GM23248 (cell line): Measurements from ENCODE around the gene ZDHHC23. TPM values are rescaled to one million over a fixed set of nuclear protein-coding genes. Genes with fewer than 3 reads are reported as not detected.
A peak's percentile ranks its signal among the peaks of the same experiment; 100 is the strongest.

Experiments
- DNase-seq: peaks from one replicate; pipeline ENCODE4 v3.0.0-alpha.2; 2015
- H2AFZ ChIP-seq: fragments of 200-600 bp; sonication (generic); 2 replicates; pipeline ENCODE4 v1.6.1; 2016; ENCODE audit warnings: antibody characterized with exemption
- H3F3A ChIP-seq: fragments of 200-600 bp; sonication (generic); 2 replicates; pipeline ENCODE4 v1.6.1; 2016; ENCODE audit warnings: mild to moderate bottlenecking, antibody characterized with exemption, mixed run types; ENCODE audit not compliant: insufficient read depth
- H3K27ac ChIP-seq: fragments of 200-600 bp; sonication (generic); 2 replicates; pipeline ENCODE4 v1.5.1; 2016; ENCODE audit warnings: mild to moderate bottlenecking
- H3K27me3 ChIP-seq: fragments of 200-600 bp; sonication (generic); replicated peaks from 2 replicates; pipeline ENCODE4 v1.6.1; 2016; ENCODE audit warnings: mild to moderate bottlenecking; ENCODE audit not compliant: insufficient read depth
- H3K36me3 ChIP-seq: fragments of 200-600 bp; sonication (generic); 2 replicates; pipeline ENCODE4 v1.6.1; 2016; ENCODE audit warnings: low read depth, mild to moderate bottlenecking
- H3K4me1 ChIP-seq: fragments of 200-600 bp; sonication (generic); 2 replicates; pipeline ENCODE4 v1.6.1; 2016; ENCODE audit warnings: mild to moderate bottlenecking; ENCODE audit not compliant: insufficient read depth
- H3K4me2 ChIP-seq: fragments of 200-600 bp; sonication (generic); one replicate; pipeline ENCODE4 v1.6.1; 2016; ENCODE audit warnings: mild to moderate bottlenecking; ENCODE audit not compliant: unreplicated experiment
- H3K4me3 ChIP-seq: fragments of 200-600 bp; sonication (generic); 2 replicates; pipeline ENCODE4 v1.5.1; 2016; ENCODE audit warnings: mild to moderate bottlenecking
- H3K79me2 ChIP-seq: fragments of 200-600 bp; sonication (generic); 2 replicates; pipeline ENCODE4 v1.6.1; 2016; ENCODE audit warnings: mild to moderate bottlenecking; ENCODE audit not compliant: insufficient read depth
- H3K9ac ChIP-seq: fragments of 200-600 bp; sonication (generic); 2 replicates; pipeline ENCODE4 v1.6.1; 2016; ENCODE audit warnings: mild to moderate bottlenecking
- H3K9me2 ChIP-seq: fragments of 200-600 bp; sonication (generic); 2 replicates; pipeline ENCODE4 v1.6.1; 2016; ENCODE audit warnings: mixed run types, mild to moderate bottlenecking, moderate library complexity; ENCODE audit not compliant: insufficient read depth
- H3K9me3 ChIP-seq: fragments of 200-600 bp; sonication (generic); one replicate; pipeline ENCODE4 v1.6.1; 2017; ENCODE audit warnings: low read depth
- H4K20me1 ChIP-seq: fragments of 200-600 bp; sonication (generic); 2 replicates; pipeline ENCODE4 v1.6.0; 2016; ENCODE audit not compliant: insufficient read depth
- EZH2 ChIP-seq: fragments of 200-600 bp; sonication (generic); IDR thresholded peaks from 2 replicates; pipeline ENCODE4 v1.6.1; 2018; ENCODE audit warnings: antibody characterized with exemption, mild to moderate bottlenecking; ENCODE audit not compliant: insufficient read depth, poor library complexity, severe bottlenecking
- EZH2phosphoT487 ChIP-seq: fragments of 200-600 bp; sonication (generic); IDR thresholded peaks from 2 replicates; pipeline ENCODE4 v1.6.1; 2018; ENCODE audit warnings: antibody characterized with exemption, moderate library complexity, mild to moderate bottlenecking, low read depth; ENCODE audit not compliant: insufficient read depth
- WGBS, 2 experiments: methylation state at CpG; one replicate each; pipeline ENCODE4 v1.1.6; 2015 to 2017; ENCODE audit warnings: low lambda C conversion rate in 2 of 2, low coverage in 1 of 2; ENCODE audit errors: missing lambda C conversion rate in 2 of 2; 5-methylcytosine and 5-hydroxymethylcytosine counted together
- in situ Hi-C: fragments of 300-500 bp; cut with MboI; formaldehyde crosslinking; loops from 2 replicates; pipeline ENCODE4 v1.15.0; 2020
- polyA plus RNA-seq: library from polyadenylated mRNA; unstranded; fragments of >200 nt; fragmentation: Nextera tagmentation; extraction: Ambion mirVana; gene quantifications from 2 replicates; pipeline ENCODE4 v1.2.1, GENCODE V29; 2016
- total RNA-seq: library from RNA; depleted of rRNA; stranded (reverse); fragments of >200 nt; shearing (Covaris generic); gene quantifications from 2 replicates; pipeline ENCODE4 v1.2.3, GENCODE V29; 2014

ZDHHC23 gene
- total and polyA plus RNA-seq, 2 experiments from 2014 or later = 0.40 to 1.6 TPM

- no peak for TF ChIP-seq EZH2
- no peak for TF ChIP-seq EZH2phosphoT487
- Histone ChIP-seq H3K36me3 (no peaks in the 10 kb centered on the region), H3K27me3 (no peaks in the 10 kb centered on the region), H3K9me3 (no peaks in the 10 kb centered on the region), H4K20me1 (no peaks in the 10 kb centered on the region), H3K4me2 (peak overlapping the region; percentile 72), H2AFZ (peak overlapping the region; percentile 91), H3K9ac (peak overlapping the region; percentile 67), H3K4me1 (0 out of 2 replicates have a peak, but pooled peaks cover 3% of the 10 kb centered on the region), H3K9me2 (no peaks in the 10 kb centered on the region), H3K27ac (no peak overlapping the region), H3F3A (peaks cover 15% of the 10 kb centered on the region; the same call in 1 of the 2 replicates), H3K79me2 (no peaks in the 10 kb centered on the region), H3K4me3 (peak overlapping the region; percentile 83)
- no peak for DNase-seq
- in situ Hi-C loops = no loop called here
- WGBS, 2 experiments = 84 to 85% methylated on average over 7 of the region's 7 CpGs
Measured at GRCh38 chr3:113946831-113947230, 982 bp upstream of the ZDHHC23 start.

- DNase-seq = peak; percentile 35
- Histone ChIP-seq H2AFZ (peak overlapping the region; percentile 57), H3K27ac (no peak overlapping the region), H3K79me2 (no peaks in the 10 kb centered on the region), H3K27me3 (no peaks in the 10 kb centered on the region), H3K9ac (0 out of 2 replicates have a peak overlapping the region, but pooled peaks have one; percentile 38), H4K20me1 (no peaks in the 10 kb centered on the region), H3K4me1 (0 out of 2 replicates have a peak, but pooled peaks cover 3% of the 10 kb centered on the region), H3K36me3 (no peaks in the 10 kb centered on the region), H3K9me2 (no peaks in the 10 kb centered on the region), H3K4me2 (peak overlapping the region; percentile 72), H3K9me3 (no peaks in the 10 kb centered on the region), H3F3A (peaks cover 15% of the 10 kb centered on the region; the same call in 1 of the 2 replicates), H3K4me3 (peak overlapping the region; percentile 83)
- in situ Hi-C loops = no loop called here
- 3% methylated on average over 41 to 56 of the region's 65 CpGs for WGBS, 2 experiments
- TF ChIP-seq EZH2 = no peak
- no peak for TF ChIP-seq EZH2phosphoT487
Measured at GRCh38 chr3:113948015-113948917, 453 bp downstream of the ZDHHC23 start.

- H3K9me3 ChIP-seq = no peaks in the 10 kb centered on the region
- H2AFZ ChIP-seq = no peak overlapping the region
- peaks cover 8% of the 10 kb centered on the region; the same call in 1 of the 2 replicates for H3F3A ChIP-seq
- TF ChIP-seq EZH2phosphoT487 (no peak), EZH2 (no peak)
- H3K36me3 ChIP-seq = no peaks in the 10 kb centered on the region
- H3K9ac ChIP-seq = no peak overlapping the region
- H3K27me3 ChIP-seq = no peaks in the 10 kb centered on the region
- peak; percentile 52 for DNase-seq
- in situ Hi-C loops = no loop called here
- peaks cover 8% of the 10 kb centered on the region; the same call in 1 of the 2 replicates for H3K4me1 ChIP-seq
- no peaks in the 10 kb centered on the region for H3K79me2 ChIP-seq
- H3K27ac ChIP-seq = no peak overlapping the region
- H3K4me3 ChIP-seq = no peak overlapping the region
- no peaks in the 10 kb centered on the region for H3K9me2 ChIP-seq
- no peaks in the 10 kb centered on the region for H4K20me1 ChIP-seq
- H3K4me2 ChIP-seq = no peak overlapping the region
Measured at GRCh38 chr3:113952921-113953320, 5.1 kb downstream of the ZDHHC23 start.

- in situ Hi-C loops = no loop called here
- no peaks in the 10 kb centered on the region for H4K20me1 ChIP-seq
Measured at GRCh38 chr3:113953677-113954076, 5.9 kb downstream of the ZDHHC23 start.

More at GRCh38 chr3:113953677-113954076, 5.9 kb downstream of the ZDHHC23 start:
- Histone ChIP-seq H2AFZ (no peak overlapping the region), H3K4me3 (no peak overlapping the region), H3K9me3 (no peaks in the 10 kb centered on the region), H3K79me2 (no peaks in the 10 kb centered on the region), H3K36me3 (no peaks in the 10 kb centered on the region), H3F3A (peaks cover 4% of the 10 kb centered on the region; the same call in 1 of the 2 replicates), H3K9ac (no peak overlapping the region), H3K4me1 (peaks cover 8% of the 10 kb centered on the region; the same call in 1 of the 2 replicates), H3K27me3 (no peaks in the 10 kb centered on the region), H3K9me2 (no peaks in the 10 kb centered on the region), H3K27ac (no peak overlapping the region), H3K4me2 (peak overlapping the region; percentile 4)
- peak; percentile 30 for DNase-seq
- no peak for TF ChIP-seq EZH2phosphoT487
- TF ChIP-seq EZH2 = no peak
- 62 to 65% methylated on average over 7 of the region's 7 CpGs for WGBS, 2 experiments
